Activated naive CD8-positive, alpha-beta T cell treated with anti-CD3 and anti-CD28 coated beads, Interleukin-2, amount 50 U/mL, for 16 hours (primary cell): Measurements from ENCODE around the gene WASHC4.

Experiments
- DNase-seq: peaks from one replicate; pipeline ENCODE4 v3.0.0-alpha.2; 2020; ENCODE audit warnings: low read depth, low spot score

WASHC4 gene

GRCh38 chr12:105209091-105209490 lies 101.6 kb downstream of the WASHC4 start:
- no peak for DNase-seq

- DNase-seq: no peak
Measured at GRCh38 chr12:105212438-105212837, 104.9 kb downstream of the WASHC4 start.

- no peak for DNase-seq
Measured at GRCh38 chr12:105214148-105214547, 106.6 kb downstream of the WASHC4 start.

- DNase-seq: no peak
Measured at GRCh38 chr12:105214670-105215375, 107.3 kb downstream of the WASHC4 start.

- no peak for DNase-seq
Measured at GRCh38 chr12:105218434-105218833, 110.9 kb downstream of the WASHC4 start.
